ENCODE results near the gene FAM131B.

Gene FAM131B

DNA sequence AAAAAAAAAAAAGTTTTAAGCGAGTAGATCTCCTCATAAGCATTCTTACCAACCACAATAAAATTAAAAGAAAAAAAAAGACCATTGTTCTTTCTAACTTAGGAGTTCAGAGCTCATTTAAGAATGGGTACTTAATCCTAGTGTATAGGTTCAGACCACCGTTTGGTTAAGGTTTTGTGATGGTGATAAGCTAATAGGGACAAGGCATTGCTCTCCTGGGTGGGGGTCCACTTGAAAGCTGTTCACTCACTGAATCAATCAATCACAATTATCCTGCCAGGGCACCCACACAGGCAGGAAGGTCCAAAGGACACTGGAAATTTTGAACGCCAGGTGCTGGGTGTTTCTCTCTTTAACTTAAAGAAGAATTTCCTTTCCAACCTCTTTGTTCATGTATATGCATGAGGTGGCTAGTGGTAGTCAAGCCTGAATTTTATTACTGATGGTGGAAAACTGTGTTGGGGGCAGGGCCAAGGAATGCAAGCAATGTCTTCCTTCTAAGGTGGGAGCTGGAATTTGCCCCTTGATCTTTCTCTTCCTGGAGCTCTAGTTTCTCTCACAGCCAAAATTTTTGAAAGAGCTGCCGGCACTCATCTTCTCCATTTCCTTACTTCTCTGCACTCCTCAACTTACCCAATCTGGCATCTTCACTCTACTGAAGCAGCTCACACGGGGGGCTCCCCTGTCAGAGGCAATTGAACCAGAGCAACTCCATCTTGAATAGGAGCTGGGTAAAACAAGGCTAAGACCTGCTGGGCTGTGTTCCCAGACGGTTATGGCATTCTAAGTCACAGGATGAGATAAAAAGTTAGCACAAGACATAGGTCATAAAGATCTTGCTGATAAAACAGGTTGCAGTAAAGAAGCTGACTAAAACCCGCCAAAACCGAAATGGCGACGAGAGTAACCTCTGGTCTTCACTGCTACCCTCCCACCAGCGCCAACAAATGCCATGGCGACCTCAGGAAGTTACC, 7.5 kb upstream of the FAM131B start:
- in situ Hi-C loops (cut with MboI; ENCODE audit: low sequenced_read_pairs, unreplicated experiment) = no loop called here
- no peak for DNase-seq (ENCODE audit: low spot score)
- TF ChIP-seq, protein P1, sequence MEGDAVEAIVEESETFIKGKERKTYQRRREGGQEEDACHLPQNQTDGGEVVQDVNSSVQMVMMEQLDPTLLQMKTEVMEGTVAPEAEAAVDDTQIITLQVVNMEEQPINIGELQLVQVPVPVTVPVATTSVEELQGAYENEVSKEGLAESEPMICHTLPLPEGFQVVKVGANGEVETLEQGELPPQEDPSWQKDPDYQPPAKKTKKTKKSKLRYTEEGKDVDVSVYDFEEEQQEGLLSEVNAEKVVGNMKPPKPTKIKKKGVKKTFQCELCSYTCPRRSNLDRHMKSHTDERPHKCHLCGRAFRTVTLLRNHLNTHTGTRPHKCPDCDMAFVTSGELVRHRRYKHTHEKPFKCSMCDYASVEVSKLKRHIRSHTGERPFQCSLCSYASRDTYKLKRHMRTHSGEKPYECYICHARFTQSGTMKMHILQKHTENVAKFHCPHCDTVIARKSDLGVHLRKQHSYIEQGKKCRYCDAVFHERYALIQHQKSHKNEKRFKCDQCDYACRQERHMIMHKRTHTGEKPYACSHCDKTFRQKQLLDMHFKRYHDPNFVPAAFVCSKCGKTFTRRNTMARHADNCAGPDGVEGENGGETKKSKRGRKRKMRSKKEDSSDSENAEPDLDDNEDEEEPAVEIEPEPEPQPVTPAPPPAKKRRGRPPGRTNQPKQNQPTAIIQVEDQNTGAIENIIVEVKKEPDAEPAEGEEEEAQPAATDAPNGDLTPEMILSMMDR (IDR thresholded peaks at IDR 0.05; ENCODE audit: borderline replicate concordance, control extremely low read depth, extremely low read depth, insufficient read depth, missing control alignments) = no peak

DNA sequence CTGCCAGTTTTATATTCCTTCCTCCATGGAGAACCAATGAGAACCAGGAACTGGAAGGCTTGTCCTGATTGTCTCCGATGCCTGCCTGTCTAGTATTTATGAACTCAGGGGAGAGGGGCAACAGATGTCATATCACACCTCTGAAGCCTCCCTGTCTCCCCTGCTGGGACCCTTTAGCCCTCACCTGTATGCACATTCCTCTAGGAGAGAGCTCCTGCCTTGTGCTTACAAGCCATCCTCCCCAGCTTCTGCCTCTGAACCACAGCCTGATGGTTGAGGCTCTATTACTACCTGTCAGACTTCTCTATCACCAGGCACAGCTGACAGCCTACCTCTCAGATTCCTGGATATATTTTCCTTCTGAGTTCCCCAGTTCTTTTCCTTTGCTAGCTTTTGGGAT, 5.9 kb upstream of the FAM131B start:
- TF ChIP-seq, protein P1 (IDR thresholded peaks at IDR 0.05; ENCODE audit: borderline replicate concordance, control extremely low read depth, extremely low read depth, insufficient read depth, missing control alignments) = no peak
- DNase-seq (ENCODE audit: low spot score) = no peak
- in situ Hi-C loops (cut with MboI; ENCODE audit: low sequenced_read_pairs, unreplicated experiment) = no loop called here

DNA sequence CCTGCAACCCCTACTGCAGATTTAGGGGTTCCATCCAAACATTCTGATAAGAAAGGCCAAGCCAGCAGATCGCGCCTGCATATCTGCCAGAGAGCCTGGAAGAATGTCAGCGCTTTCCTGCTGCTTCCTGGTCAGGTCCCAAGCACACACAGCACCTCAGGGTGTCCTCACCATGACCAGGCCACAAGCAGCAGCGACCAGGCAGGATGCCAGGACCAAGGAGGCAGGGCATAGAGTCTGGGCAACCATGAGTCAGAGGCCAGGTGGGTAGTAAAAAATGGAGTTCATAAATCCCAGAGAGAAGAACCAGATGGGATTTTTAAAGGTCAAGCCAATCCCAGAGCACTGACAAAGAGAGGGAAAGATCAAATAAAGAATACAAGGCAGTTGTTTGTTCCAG, 5.5 kb upstream of the FAM131B start:
- in situ Hi-C loops (cut with MboI; ENCODE audit: low sequenced_read_pairs, unreplicated experiment) = no loop called here
- DNase-seq (ENCODE audit: low spot score) = no peak
- TF ChIP-seq, protein P1 (IDR thresholded peaks at IDR 0.05; ENCODE audit: borderline replicate concordance, control extremely low read depth, extremely low read depth, insufficient read depth, missing control alignments) = no peak

DNA sequence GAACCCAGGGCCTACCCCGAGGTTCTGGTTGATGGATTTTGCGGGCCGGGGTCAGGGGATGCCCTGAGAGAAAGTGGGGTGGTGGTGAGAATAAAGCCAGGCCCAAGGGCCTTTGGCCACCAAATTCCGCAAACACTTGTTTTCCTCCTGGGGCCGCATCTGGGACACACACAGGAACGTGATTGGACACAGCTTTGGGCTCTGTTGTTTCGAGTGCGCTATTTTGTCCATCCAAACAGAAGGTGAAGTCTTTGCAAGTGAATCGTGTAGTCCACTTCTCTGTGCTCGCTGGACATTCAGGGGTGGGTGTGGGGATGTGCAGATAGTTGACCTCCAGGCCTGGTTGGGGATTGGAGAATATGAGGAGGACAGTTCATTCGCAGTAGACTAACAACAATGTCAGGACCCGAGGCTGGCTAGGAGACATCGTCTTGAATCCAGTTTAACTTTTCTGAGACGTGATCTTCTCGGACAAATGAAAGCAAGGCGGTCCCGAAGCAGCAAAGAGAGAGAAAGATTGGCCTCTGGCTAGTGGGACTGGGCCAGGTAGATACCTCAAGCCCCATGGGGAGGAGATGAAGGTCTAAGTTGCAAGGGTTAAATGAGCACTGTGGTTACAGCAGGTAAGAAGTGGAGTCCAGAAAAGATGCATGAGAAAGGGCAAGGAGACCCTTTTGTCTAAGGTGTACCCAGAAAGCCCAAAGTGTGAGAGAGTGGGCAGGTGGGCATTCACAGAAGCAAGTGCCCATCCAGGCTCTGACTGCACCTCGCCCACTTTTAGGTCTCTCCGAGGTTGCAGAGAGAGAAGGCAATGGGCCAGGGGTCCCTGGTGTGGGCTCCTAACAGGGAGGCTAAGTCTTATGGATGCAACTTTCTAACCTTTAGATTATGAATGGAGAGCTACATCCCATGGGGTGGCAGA, 764 bp upstream of the FAM131B start:
- no peak for DNase-seq (ENCODE audit: low spot score)
- in situ Hi-C loops (cut with MboI; ENCODE audit: low sequenced_read_pairs, unreplicated experiment) = no loop called here
- TF ChIP-seq, protein P1 (IDR thresholded peaks at IDR 0.05; ENCODE audit: borderline replicate concordance, control extremely low read depth, extremely low read depth, insufficient read depth, missing control alignments) = no peak

DNA sequence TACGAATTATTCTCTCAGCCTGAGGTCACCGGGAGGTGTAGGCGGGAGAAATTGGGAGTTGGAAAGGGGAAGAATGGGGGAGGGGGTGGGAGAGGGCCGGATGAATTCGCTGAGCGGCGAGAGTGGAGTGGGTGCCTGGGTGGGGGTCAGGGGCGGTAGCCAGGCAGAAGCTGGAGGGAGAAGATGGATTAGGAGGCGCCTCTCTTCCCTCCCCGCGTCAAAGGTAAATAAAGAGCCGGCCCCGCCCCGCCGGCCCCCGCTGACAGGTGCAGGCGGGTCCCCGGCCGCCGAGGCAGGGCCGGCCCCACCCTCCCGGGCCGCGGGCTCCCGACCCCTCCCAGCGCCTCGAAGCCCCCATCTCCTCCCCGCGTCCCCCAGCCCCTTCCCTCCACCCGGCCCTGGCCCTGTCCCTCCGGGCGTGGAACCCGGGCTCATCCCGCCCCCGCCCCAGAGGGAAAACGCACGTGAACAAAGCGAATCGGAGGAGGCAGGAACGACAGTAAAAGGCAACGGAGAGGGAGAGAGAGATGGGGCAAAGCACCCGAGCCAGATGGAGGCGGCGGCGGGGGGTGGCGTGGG, 872 bp downstream of the FAM131B start:
- peak; percentile 48 for DNase-seq (ENCODE audit: low spot score)
- TF ChIP-seq, protein P1 (IDR thresholded peaks at IDR 0.05; ENCODE audit: borderline replicate concordance, control extremely low read depth, extremely low read depth, insufficient read depth, missing control alignments) = no peak
- in situ Hi-C loops (cut with MboI; ENCODE audit: low sequenced_read_pairs, unreplicated experiment) = no loop called here
